B cell (primary cell): ENCODE measurements around the gene WASHC4.

Experiments used
- CTCF ChIP-seq: fragments of 200-600 bp; IDR thresholded peaks from one replicate; pipeline ENCODE4 v1.8.0; 2022; ENCODE audit warnings: antibody characterized with exemption, mild to moderate bottlenecking
- EZH2 ChIP-seq: IDR thresholded peaks from 2 replicates; pipeline ENCODE4 v1.6.1; 2012; ENCODE audit warnings: borderline replicate concordance, low read depth, mild to moderate bottlenecking, moderate library complexity, low read length; ENCODE audit not compliant: insufficient read depth, poor library complexity, severe bottlenecking

- no peak for TF ChIP-seq CTCF
- no peak for TF ChIP-seq EZH2
Measured at GRCh38 chr12:105214670-105215375, 107.3 kb downstream of the WASHC4 start.
